Fibroblast of villous mesenchyme (primary cell): Measurements from ENCODE around the gene LHX3. TPM values are rescaled to one million over a fixed set of nuclear protein-coding genes. Genes with fewer than 3 reads are reported as not detected.
A peak's percentile ranks its signal among the peaks of the same experiment; 100 is the strongest.

ENCODE experiments used
- DNase-seq: peaks from one replicate; pipeline ENCODE4 v3.0.0-alpha.2; 2010; ENCODE audit warnings: low read depth
- H3K4me3 ChIP-seq: 2 replicates; pipeline ENCODE4 v1.5.1; 2011; ENCODE audit warnings: low read depth, mild to moderate bottlenecking, low read length
- total RNA-seq: library from RNA; depleted of rRNA; stranded (reverse); fragments of >200 nt; gene quantifications from 2 replicates; pipeline ENCODE4 v1.2.3, GENCODE V29; 2012
- TF ChIP-seq, protein P1 (sequence below): IDR thresholded peaks from 2 replicates; pipeline ENCODE4 v1.5.1; 2012; ENCODE audit warnings: low read depth, mild to moderate bottlenecking, low read length; ENCODE audit not compliant: insufficient read depth

Gene LHX3
- total RNA-seq, 1 donor, result not detected

DNA sequence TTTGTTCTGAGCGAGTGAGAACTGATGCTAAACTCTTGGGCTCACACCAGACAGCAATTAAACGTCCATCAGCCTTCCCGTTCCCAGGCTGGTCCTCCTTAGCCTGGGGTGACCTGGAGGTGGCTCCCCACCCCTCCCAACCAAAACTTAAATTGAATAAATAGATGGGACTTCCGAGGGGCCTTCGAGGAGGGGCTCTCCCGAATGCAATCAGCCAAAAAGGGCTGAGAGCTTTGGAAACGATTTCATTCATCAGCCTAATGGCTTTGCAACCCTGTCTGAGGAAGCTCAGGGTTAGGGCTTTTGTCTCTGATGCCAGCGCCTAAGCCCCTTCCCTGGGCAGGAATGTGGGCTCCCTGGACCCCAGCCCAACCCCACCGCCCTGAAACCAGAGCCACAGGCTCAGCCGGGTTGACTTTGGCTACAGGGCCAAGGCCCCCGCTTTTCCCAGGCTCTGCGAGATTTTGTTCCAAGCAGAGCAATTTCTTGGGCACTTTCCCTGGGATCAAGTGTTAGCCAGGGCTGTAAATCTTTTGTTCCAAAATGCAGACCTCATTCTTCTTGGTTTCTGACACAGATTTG is 29.2 kb downstream of the LHX3 start:
- TF ChIP-seq, protein P1, sequence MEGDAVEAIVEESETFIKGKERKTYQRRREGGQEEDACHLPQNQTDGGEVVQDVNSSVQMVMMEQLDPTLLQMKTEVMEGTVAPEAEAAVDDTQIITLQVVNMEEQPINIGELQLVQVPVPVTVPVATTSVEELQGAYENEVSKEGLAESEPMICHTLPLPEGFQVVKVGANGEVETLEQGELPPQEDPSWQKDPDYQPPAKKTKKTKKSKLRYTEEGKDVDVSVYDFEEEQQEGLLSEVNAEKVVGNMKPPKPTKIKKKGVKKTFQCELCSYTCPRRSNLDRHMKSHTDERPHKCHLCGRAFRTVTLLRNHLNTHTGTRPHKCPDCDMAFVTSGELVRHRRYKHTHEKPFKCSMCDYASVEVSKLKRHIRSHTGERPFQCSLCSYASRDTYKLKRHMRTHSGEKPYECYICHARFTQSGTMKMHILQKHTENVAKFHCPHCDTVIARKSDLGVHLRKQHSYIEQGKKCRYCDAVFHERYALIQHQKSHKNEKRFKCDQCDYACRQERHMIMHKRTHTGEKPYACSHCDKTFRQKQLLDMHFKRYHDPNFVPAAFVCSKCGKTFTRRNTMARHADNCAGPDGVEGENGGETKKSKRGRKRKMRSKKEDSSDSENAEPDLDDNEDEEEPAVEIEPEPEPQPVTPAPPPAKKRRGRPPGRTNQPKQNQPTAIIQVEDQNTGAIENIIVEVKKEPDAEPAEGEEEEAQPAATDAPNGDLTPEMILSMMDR, result no peak
- DNase-seq, result no peak
- no peak overlapping the region for H3K4me3 ChIP-seq

DNA sequence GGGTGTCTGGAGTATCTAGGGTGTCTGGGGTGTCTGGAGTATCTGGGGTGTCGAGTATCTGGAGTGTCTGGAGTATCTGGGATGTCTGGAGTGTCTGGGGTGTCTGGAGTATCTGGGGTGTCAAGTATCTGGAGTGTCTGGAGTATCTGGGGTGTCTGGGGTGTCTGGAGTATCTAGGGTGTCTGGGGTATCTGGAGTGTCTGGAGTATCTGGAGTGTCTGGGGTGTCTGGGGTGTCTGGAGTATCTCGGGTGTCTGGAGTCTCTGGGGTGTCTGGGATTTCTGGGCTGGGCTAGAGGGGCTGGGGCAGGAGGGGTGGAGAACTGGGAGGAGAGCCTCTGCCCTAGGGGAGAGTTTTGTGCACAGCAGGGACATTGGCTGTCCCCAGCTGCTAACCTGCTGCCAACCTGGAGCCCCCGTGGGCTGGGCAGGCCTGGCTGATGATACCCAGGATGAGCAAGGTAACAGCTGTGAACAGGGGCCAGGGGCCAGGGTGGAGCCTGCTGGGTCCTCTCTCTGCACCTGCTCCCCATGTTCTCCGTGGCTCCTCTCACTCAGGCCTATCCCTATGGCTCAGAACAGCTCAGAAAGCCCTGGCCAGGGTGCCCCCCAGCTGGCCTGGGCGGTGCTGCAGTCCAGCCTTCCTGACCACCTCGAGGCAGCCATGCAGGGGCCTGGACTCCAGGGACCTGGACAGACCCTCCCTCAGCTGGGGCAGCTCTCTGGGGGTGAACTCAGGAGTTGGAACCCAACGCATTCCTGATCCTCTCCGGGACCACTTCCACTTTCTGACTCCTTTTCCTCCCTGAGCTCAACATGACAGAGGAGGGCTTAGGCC is 29.9 kb downstream of the LHX3 start:
- TF ChIP-seq, protein P1, result peak; percentile 10
- no peak for DNase-seq
- H3K4me3 ChIP-seq, result no peak overlapping the region

DNA sequence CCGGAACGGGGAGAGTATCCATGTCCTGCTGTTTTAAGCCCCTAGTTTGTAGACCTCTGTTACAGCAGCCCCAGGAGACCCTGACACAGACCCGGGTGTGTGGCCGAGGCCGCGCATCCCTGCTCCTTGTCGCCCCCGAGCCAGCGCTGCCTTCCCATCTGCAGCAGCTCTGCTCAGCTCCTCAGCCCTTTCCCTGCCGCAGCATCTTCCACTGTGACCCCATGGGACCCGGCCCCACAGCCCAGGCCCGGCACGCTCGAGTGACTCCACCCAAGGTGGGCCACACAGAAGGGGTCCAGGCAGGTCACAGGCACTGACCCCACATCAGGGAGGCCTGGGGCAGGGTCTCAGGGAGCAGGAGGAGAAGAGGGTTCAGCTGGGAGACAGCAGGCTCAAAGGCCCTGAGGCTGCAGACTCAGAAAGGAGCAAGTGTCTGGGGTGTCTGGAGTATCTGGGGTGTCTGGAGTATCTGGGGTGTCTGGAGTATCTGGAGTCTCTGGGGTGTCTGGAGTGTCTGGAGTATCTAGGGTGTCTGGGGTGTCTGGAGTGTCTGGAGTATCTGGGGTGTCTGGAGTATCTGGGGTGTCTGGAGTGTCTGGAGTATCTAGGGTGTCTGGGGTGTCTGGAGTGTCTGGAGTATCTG is 31.2 kb downstream of the LHX3 start:
- no peak overlapping the region for H3K4me3 ChIP-seq
- TF ChIP-seq, protein P1, result no peak
- no peak for DNase-seq

DNA sequence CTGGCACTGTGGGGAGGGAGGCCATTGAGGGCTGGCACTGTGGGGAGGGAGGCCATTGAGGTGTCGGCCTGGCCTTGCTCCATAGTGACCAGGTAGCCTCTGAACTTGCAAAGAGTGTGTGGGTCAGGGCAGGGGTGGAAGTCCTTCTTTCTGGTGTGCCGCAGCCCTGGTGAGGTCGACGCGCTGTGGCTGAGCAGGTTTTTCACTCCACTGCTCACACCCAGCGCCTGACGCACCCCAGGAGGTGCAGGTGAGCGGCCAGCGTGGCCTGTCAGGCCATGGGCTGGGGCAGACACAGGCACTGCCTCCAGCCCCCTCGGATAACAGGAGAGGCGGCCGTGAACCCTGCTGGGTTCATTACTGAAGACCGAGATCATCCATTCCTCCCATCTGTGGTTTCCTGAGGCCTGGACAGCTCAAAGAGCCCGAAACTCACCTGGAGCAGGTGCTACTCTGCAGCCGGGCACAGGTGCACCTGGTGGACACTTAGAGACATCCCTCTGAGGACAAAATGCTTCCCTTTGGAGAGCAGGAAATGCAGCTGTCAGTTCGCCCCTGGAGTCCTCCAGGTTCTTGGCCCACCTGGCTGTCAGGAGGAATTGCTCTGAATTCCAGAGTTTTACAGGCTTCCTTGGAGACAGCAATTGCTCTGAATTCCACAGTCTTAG is 32.4 kb downstream of the LHX3 start:
- no peak overlapping the region for H3K4me3 ChIP-seq
- DNase-seq, result no peak
- TF ChIP-seq, protein P1, result no peak

DNA sequence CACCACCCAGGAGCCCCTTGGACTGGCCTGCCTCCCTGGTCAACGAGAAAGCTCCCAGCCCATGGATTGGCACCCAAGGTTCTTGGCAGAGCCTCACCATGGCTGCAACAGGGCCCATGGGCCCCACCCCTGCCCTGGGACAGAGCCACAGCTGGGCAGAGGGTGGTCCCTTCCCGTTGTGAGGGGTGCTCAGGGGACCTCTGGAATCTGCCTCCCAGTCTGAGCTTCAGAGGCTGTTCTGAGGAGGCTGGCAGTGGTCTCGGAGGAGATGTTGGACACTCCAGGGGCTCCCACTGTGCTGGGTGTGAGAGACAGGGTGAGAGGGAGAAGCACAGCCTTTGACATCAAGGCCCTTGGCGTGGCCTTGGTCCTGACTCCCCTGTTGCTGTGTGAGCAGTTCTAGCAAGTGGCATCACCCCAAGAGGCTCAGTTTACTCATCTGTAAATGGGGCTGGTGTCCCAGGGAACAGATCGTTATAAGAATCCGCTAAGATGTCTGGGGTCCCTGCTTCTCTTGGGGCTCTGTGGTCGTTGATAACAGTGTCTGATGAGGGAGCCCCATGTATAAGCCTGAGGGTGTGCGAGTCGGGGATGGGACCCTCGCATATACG is 33.0 kb downstream of the LHX3 start:
- TF ChIP-seq, protein P1, result no peak
- no peak overlapping the region for H3K4me3 ChIP-seq
- no peak for DNase-seq

DNA sequence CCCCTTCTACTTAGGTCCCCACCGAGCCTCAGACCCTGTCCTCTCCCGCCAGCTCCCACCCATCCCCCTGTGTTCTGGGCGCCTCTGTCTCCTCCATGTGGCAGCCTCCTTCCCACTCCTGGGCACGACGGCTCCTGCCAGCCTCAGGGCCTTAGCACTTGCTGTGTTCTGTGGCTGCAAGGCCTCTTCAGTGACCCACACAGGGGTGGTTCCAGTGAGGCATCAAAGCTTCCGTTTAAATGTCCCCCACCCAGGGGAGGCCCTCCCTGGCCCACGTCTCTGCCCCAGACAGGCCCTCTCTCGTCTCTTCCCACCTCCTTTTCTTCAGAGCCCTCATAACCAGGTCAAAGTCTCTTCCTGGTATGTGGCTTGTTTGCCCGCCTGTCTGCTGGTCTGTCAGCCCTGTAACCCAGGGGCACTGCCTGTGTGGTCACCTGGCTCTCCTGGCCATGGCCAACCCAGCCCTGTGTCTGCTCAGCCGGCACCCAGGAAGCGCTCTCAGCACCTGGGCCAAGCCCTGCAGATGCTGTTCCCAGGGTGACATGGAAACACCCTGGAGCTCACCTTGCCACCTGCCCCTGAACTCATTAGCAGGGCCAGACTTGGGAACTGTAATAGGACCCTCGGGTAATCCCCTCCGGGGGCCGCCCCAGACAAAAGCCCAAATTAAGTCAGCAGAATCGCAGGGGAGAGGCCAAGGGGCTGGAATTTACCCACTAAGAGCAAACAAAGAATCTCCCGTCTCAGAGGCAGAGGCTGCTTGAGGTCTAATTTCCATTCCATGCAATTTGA is 33.7 kb downstream of the LHX3 start:
- TF ChIP-seq, protein P1, result no peak
- no peak for DNase-seq
- no peak overlapping the region for H3K4me3 ChIP-seq
